ENCODE measurements around the gene PITPNM2.
"Not testable (repeated sequence)": the region's sequence is repeated elsewhere in the genome, so short reads cannot be mapped to it uniquely, and the experiment has no call there.

- TF ChIP-seq CTCF (IDR thresholded peaks at IDR 0.05; ENCODE audit: poor library complexity); EZH2 (IDR thresholded peaks at IDR 0.05; ENCODE audit: borderline replicate concordance): not testable (repeated sequence)
Observed at GRCh38 chr12:123104094-123104493, 46.8 kb downstream of the PITPNM2 start.

Measured in hepatocyte (in vitro differentiated cells).